GM12873 (cell line): ENCODE data around the gene RBMS1.

Experiments
- CTCF ChIP-seq: IDR thresholded peaks from 2 replicates; pipeline ENCODE4 v1.5.1; 2012; ENCODE audit warnings: low read depth, mild to moderate bottlenecking, moderate library complexity, low read length, control low read depth; ENCODE audit not compliant: insufficient read depth; ENCODE audit errors: missing control alignments

RBMS1 gene

GRCh38 chr2:160390544-160391455, 102.8 kb downstream of the RBMS1 start:
- no peak for TF ChIP-seq CTCF

GRCh38 chr2:160389875-160390274, 103.7 kb downstream of the RBMS1 start:
- no peak for TF ChIP-seq CTCF

- TF ChIP-seq CTCF = no peak
Observed at GRCh38 chr2:160388464-160389263, 104.9 kb downstream of the RBMS1 start.

GRCh38 chr2:160387558-160388262, 105.9 kb downstream of the RBMS1 start:
- no peak for TF ChIP-seq CTCF

GRCh38 chr2:160384791-160385190, 108.8 kb downstream of the RBMS1 start:
- TF ChIP-seq CTCF = no peak

GRCh38 chr2:160381425-160381951, 112.1 kb downstream of the RBMS1 start:
- TF ChIP-seq CTCF = no peak

- no peak for TF ChIP-seq CTCF
Observed at GRCh38 chr2:160380611-160381010, 113.0 kb downstream of the RBMS1 start.
